HG03469 (cell line): ENCODE results near the gene ATF2.
"Not testable (repeated sequence)": the region's sequence is repeated elsewhere in the genome, so short reads cannot be mapped to it uniquely, and the experiment has no call there.

Experiments used
- ATAC-seq: cut with Tn5 transposase; IDR thresholded peaks from one replicate; pipeline ENCODE4 v1.9.1; 2021; ENCODE audit warnings: mild to moderate bottlenecking, moderate library complexity, moderate number of reproducible peaks; ENCODE audit not compliant: unreplicated experiment

ATF2 gene

DNA sequence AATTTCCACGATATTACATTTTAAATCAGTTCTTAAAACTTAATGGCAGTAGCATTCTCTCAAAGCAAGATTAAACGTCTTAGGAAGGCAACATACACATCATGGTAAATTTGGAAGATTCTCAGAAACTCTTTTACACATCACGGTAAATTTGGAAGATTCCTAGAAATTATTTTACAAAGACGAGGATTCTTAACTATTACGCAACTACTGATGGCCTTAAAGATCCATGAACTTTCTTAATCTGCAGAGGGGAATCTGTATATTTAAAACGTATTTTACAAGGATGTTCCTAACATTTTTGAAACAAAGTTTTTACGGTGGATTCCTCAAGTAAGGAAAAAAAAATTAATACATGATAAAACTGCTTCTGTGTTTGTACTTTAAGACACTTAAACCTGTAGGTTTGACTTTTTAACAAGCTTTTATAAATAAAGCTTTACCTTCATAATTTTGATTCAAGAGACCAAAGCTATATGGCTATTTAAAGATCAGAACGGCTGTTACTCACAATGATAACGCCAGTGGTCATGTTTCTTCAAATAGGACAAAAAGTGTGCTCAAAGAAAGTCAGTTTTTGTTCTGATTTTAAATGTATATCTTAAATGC lies 1.7 kb downstream of the ATF2 start:
- ATAC-seq, result no peak

DNA sequence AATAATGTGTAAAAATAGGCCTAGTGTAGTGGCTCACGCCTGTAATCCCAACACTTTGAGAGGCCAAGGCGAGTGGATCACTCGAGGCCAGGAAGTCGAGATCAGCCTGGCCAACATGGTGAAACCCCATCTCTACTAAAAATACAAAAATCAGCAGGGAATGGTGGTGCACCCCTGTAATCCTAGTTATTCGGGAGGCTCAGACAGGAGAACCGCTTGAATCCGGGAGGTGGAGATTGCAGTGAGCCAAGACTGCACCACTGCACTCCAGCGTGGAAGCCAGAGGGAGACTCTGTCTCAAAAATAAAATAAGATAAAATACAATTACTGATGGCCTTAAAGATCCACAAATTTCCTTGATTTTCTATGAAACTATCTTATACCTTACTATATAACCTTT lies 3.8 kb downstream of the ATF2 start:
- ATAC-seq, result no peak

- no peak for ATAC-seq
These were observed 9.1 kb downstream of the ATF2 start for GRCh38 chr2:175158894-175159293.

DNA sequence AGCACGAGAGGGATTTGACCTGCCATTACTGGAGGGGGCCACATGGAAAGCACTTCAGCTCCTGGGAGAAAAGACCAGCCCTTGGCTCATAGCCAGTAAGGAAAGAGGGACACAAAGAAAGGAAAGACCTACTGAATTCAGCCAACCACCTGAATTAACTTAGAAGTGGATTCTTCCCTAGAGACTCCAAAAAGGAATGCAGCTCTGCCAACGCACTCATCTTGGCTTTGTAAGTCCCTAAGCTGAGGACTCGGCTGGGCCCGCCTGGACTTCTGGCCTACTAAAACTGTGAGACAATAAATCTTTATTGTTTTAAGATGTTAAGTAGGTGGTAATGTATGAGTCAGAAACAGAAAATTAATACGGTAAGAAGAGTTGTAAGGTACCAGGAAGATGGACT lies 11.5 kb downstream of the ATF2 start:
- ATAC-seq, result no peak

GRCh38 chr2:175154661-175155082 lies 13.3 kb downstream of the ATF2 start:
- peak; percentile 82 for ATAC-seq

GRCh38 chr2:175152242-175152641 lies 15.8 kb downstream of the ATF2 start:
- ATAC-seq, result peak; percentile 63

DNA sequence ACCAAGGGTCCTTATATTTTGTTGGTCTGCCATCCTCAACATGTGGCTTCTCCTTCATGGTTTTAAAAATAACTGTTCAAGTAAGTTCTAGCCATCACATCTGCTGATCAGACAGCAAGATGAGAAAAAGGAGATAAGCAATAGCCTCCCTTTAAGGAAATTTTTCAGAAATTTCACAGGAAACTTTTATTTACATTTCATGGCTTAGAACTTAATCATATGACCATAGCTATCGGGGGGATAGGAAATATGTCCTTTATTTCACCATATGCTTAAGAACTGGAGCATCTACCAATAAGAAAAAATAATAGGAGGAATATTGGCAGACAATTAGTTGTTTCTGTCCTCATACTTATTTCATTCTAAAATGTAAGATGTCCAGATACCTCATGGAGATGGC lies 16.2 kb downstream of the ATF2 start:
- no peak for ATAC-seq

GRCh38 chr2:175147186-175147585 lies 20.8 kb downstream of the ATF2 start:
- ATAC-seq, result no peak

- ATAC-seq, result no peak
These were observed 24.3 kb downstream of the ATF2 start for GRCh38 chr2:175143678-175144077.

DNA sequence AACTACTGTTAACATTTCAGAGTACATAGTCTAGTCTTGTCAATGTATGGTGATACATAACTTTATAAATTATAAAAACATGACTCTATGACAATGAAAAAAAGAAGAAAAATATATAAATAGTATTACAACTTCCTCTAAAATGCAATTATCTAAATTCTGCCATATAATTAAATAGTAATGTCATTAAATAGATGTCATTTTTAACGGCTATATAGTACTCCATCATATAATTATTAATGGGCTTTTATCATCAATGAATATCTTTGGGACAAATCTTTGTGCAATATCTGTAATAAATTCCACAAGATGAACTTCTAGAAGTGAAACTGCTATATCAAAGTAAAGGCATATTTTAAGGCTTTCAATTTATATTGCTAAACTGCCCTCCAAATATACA lies 24.8 kb downstream of the ATF2 start:
- no peak for ATAC-seq

GRCh38 chr2:175140332-175140731 lies 27.7 kb downstream of the ATF2 start:
- ATAC-seq, result no peak

DNA sequence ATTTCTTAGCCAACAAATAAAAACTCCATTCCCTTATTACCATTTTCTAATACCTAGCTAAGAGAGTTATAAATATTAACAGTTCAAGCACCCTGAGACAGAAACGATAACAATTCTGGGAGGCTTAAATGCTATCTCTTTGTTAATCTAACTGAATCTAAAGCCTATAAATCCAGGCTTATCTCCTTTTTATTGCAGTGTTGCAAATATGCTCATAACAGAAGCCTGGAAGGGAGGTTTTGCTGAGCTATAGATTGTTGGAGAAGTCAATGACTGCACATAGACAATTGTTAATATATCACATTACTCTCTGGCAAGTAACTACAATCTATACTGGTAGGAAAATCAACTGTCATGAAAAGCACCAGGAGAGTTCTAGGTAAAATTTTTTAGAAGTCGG lies 30.2 kb downstream of the ATF2 start:
- no peak for ATAC-seq

DNA sequence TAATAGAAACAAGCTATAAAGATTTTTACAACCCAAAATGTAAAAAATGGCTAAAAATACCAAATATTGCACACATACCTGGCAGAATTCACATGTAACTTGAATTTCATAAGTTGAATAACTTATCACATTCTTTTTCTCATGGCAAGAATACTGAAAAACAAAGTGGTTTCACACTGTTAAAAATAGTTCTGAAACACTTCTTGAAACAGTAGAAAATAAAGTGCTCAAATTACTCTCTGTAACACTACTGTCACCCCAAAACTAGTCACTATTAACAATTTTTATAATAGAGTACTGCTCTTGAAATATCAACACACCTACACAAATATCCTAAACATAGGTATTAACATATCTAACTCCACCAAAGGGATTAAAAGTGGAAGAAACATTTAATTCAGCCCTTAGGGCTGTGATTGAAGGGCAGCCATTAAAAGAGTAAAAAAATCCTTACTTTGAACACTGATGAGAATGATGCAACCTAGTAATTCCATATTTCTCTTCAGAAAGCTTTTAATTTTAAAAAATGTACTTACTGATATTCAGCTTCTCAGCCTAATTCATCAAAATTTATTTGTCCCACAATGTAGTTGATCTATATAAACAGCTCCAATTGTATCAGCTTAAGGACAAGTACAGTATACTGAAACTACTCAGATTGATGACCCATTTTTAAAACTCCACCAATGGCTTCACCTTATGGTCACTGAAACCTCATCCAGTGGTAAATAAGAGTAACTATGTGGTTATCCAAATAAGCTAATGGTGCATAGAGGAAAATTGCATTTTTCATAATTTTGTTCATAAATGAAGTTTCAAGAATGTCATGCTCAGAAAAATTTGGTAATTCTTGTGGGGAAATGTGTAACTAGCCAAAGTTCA lies 31.4 kb downstream of the ATF2 start:
- no peak for ATAC-seq

DNA sequence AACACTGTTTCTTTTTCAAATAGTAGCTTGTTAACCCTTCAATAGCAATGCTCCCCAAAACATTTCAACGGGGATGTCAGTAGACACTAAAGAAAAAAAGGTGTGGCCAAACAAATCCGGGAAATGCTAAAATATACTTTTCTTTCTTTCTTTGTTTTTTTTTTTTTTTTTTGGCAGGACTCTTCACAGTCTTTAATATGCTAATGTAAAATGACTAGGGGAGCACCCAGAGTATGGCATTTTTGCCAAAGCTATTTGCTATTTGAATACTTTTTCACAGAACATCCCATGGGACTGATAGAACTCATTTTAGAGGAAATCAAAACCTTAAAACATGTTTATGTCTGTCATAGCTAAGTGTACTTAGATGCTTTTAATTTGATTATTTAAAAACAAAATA lies 32.1 kb downstream of the ATF2 start:
- ATAC-seq, result no peak

DNA sequence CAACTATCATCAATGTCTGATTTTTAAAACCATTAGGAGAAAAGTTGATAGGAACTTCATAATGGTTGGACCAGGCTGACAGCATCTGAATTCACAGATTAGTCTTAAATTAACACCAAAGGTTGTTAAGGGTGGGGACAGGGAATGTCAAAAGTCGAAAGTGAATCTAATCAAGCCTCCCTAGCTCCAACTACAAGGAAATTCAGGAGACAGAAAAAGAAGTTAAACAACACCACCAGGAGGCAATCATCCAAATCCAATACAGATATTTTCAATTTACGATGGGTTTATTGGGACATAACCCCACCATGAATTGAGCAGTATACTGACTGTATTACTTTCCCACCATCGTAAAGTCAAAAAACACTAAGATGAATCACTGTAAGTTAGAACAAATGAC lies 32.8 kb downstream of the ATF2 start:
- no peak for ATAC-seq

- no peak for ATAC-seq
These were observed 36.8 kb downstream of the ATF2 start for GRCh38 chr2:175131252-175131651.

DNA sequence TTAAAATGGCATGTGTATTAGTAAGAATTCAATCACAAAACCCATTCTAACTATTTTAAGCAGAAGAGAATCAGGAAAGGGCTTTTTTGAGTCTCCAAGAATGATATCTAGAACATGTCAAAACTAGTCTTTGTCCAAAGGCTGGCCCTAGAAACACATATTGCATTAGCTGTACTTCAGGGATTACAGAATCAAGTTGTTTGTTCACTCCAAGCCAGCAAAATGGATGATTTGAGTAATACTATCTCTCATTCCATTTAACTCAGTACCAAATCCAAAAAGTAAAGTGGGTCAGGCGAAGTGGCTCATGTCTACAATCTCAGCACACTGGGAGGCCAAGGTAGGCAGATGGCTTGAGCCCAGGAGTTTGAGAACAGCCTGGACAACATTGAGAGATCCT lies 41.3 kb downstream of the ATF2 start:
- ATAC-seq, result no peak

GRCh38 chr2:175123254-175123653 lies 44.7 kb downstream of the ATF2 start:
- no peak for ATAC-seq

DNA sequence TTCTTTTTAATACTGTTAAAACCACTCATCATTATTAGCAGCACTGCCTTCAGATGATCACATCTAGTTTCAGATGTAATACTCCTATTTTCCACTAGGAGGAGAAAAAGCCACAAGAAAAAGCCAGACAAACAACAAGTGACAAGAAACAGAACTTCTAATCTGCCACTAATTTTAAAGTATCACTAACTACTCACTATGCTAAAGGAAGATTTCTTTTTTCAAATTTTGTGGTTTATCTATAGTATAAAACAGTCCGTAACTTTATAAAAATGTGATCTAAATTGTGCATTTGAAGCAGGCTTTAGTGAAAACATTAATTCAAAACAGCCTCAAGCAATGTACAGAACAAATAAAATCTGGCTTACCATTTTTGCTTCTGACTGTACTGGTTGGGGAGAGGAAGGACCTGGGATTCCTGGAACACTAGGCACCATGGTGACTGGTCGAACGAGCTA lies 56.8 kb downstream of the ATF2 start:
- ATAC-seq, result no peak

- ATAC-seq, result not testable (repeated sequence)
These were observed 59.9 kb downstream of the ATF2 start for GRCh38 chr2:175108091-175108490.

DNA sequence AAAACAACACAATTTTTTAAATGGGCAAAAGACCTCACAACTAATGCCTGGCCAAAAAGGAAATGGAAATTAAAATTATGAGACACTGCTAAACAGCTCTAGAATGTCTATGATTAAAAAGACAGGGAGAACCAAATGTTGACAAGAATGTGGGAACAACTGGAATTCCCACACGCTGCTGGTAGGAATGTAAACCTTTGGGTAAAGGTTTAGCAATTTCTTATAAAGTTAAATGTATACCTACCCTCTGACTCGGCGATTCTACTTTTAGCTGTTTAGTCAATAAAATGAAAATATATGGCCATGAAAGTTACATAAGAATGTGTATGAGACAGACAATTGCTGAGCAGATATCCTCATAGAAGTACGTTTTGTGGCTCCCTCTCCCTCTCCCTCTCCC lies 60.9 kb downstream of the ATF2 start:
- no peak for ATAC-seq

GRCh38 chr2:175103191-175103590 lies 64.8 kb downstream of the ATF2 start:
- ATAC-seq, result no peak
